HCT116 (cell line): Measurements from ENCODE around the gene KCNMB2. TPM values are rescaled to one million over a fixed set of nuclear protein-coding genes. Genes with fewer than 3 reads are reported as not detected.

Source experiments
- ATAC-seq: fragments of 200-7000 bp; cut with Tn5 transposase; 2 replicates; pipeline ENCODE4 v1.9.1; 2020; ENCODE audit warnings: mild to moderate bottlenecking, moderate library complexity
- BruUV-seq: library from RNA; stranded (reverse); fragments of 400-500 nt; replicated peaks from 2 replicates; lab custom pipeline; 2021; lab: Mats Ljungman, UMichigan
- CTCF ChIA-PET: fragments of 300-600 bp; sonication (Branson Sonifier 250); formaldehyde crosslinking; loops from one replicate; lab custom pipeline; 2021; ENCODE audit warnings: antibody characterized with exemption; lab: Charles Lee
- POLR2A ChIA-PET: fragments of 300-600, 350-600 bp; sonication (Branson Sonifier 250); formaldehyde crosslinking; loops from one replicate; lab custom pipeline; 2021; ENCODE audit warnings: antibody characterized with exemption; lab: Charles Lee
- RAD21 ChIA-PET, 2 experiments: fragments of 300-600 bp; sonication (Branson Sonifier 250); formaldehyde crosslinking; loops; one replicate each; lab custom pipeline; 2023; ENCODE audit warnings: low total read pairs in 2 of 2; ENCODE audit not compliant: uncharacterized antibody in 2 of 2, unreplicated experiment in 2 of 2, low non-redundant PET in 1 of 2; lab: Charles Lee
- DNase-seq: peaks from one replicate; pipeline ENCODE4 v3.0.0-alpha.2; 2010; ENCODE audit warnings: low read depth, low spot score
- H2AFZ ChIP-seq: fragments of 200-600 bp; shearing (Covaris generic), sonication (generic); 2 replicates; pipeline ENCODE4 v1.6.1; 2017; ENCODE audit warnings: low read depth, mixed run types, mixed read lengths, antibody characterized with exemption, low read length; ENCODE audit not compliant: poor library complexity, severe bottlenecking
- H3K27ac ChIP-seq: 2 replicates; pipeline ENCODE4 v1.5.1; 2012; ENCODE audit warnings: low read depth, low read length
- H3K27me3 ChIP-seq: fragments of 200-600 bp; sonication (generic); 2 replicates; pipeline ENCODE4 v1.6.1; 2016; ENCODE audit warnings: mixed run types, low read length, mixed read lengths; ENCODE audit not compliant: insufficient read depth
- H3K36me3 ChIP-seq, 2 experiments: fragments of 200-500 bp in 1 of 2; fragments of 200-600 bp in 1 of 2; sonication (Bioruptor generic) in 1 of 2; sonication (generic) in 1 of 2; 2 replicates each; pipeline versions ENCODE4 v1.5.1 to v1.6.1; 2014 to 2016; ENCODE audit warnings: low read length in 2 of 2, inconsistent platforms in 1 of 2, mixed read lengths in 1 of 2, mixed run types in 1 of 2; ENCODE audit not compliant: insufficient read depth in 2 of 2, control insufficient read depth in 1 of 2
- H3K4me1 ChIP-seq, 2 experiments: fragments of 200-600 bp in 1 of 2; sonication (generic) in 1 of 2; 2 replicates each; pipeline versions ENCODE4 v1.5.1 to v1.6.1; 2012 to 2017; ENCODE audit warnings: low read length in 2 of 2, inconsistent platforms in 1 of 2, mild to moderate bottlenecking in 1 of 2, mixed read lengths in 1 of 2, mixed run types in 1 of 2, moderate library complexity in 1 of 2; ENCODE audit not compliant: insufficient read depth in 2 of 2, control insufficient read depth in 1 of 2
- H3K4me2 ChIP-seq: fragments of 200-600 bp; sonication (generic); 2 replicates; pipeline ENCODE4 v1.6.1; 2017; ENCODE audit warnings: mixed run types, low read length, mixed read lengths
- H3K4me3 ChIP-seq, 2 experiments: fragments of 200-600 bp in 1 of 2; sonication (generic) in 1 of 2; replicated peaks in 1 of 2; 2 replicates each; pipeline ENCODE4 v1.5.1; 2011 to 2016; ENCODE audit warnings: low read length in 2 of 2, control low read depth in 1 of 2, low read depth in 1 of 2, mild to moderate bottlenecking in 1 of 2, mixed read lengths in 1 of 2, mixed run types in 1 of 2
- H3K79me2 ChIP-seq: fragments of 200-600 bp; sonication (generic); 2 replicates; pipeline ENCODE4 v1.6.1; 2017; ENCODE audit warnings: mild to moderate bottlenecking, mixed run types, low read length, moderate library complexity, mixed read lengths; ENCODE audit not compliant: insufficient read depth
- H3K9ac ChIP-seq: fragments of 200-600 bp; sonication (generic); 2 replicates; pipeline ENCODE4 v1.6.1; 2016; ENCODE audit warnings: low read length, mixed read lengths
- H3K9me2 ChIP-seq: fragments of 200-600 bp; sonication (generic), shearing (Covaris generic); 2 replicates; pipeline ENCODE4 v1.6.1; 2017; ENCODE audit warnings: mixed run types, mild to moderate bottlenecking, moderate library complexity; ENCODE audit not compliant: insufficient read depth
- H3K9me3 ChIP-seq, 2 experiments: fragments of 200-500 bp in 1 of 2; fragments of 200-600 bp in 1 of 2; sonication (Bioruptor generic) in 1 of 2; sonication (generic) in 1 of 2; 2 replicates each; pipeline ENCODE4 v1.6.1; 2014 to 2017; ENCODE audit warnings: low read length in 2 of 2, mixed read lengths in 2 of 2, inconsistent platforms in 1 of 2, low read depth in 1 of 2, mild to moderate bottlenecking in 1 of 2, mixed run types in 1 of 2, moderate library complexity in 1 of 2; ENCODE audit not compliant: control insufficient read depth in 1 of 2, insufficient read depth in 1 of 2
- H4K20me1 ChIP-seq: fragments of 200-600 bp; sonication (generic), shearing (Covaris generic); 2 replicates; pipeline ENCODE4 v1.6.1; 2017; ENCODE audit warnings: mixed run types, mild to moderate bottlenecking, moderate library complexity; ENCODE audit not compliant: insufficient read depth
- CEBPB ChIP-seq: IDR thresholded peaks from 2 replicates; pipeline ENCODE4 v1.6.1; 2012; ENCODE audit warnings: low read depth
- EZH2 ChIP-seq: fragments of 200-600 bp; sonication (generic); IDR thresholded peaks from 2 replicates; pipeline ENCODE4 v1.6.1; 2017; ENCODE audit warnings: antibody characterized with exemption, mixed run types
- FOSL1 ChIP-seq: IDR thresholded peaks from 2 replicates; pipeline ENCODE4 v1.6.1; 2012; ENCODE audit warnings: low read depth
- RAD21 ChIP-seq: IDR thresholded peaks from 2 replicates; pipeline ENCODE4 v1.6.1; 2012; ENCODE audit warnings: low read depth, mild to moderate bottlenecking
- SIN3A ChIP-seq: IDR thresholded peaks from 2 replicates; pipeline ENCODE4 v1.6.1; 2012; ENCODE audit warnings: low read depth
- SRF ChIP-seq: IDR thresholded peaks from 2 replicates; pipeline ENCODE4 v1.6.1; 2012; ENCODE audit warnings: low read depth
- TCF7L2 ChIP-seq: IDR thresholded peaks from 2 replicates; pipeline ENCODE4 v1.7.0; 2011; ENCODE audit warnings: borderline replicate concordance, inconsistent platforms; ENCODE audit not compliant: insufficient read depth, insufficient read length; ENCODE audit errors: extremely low read depth
- YY1 ChIP-seq: IDR thresholded peaks from 2 replicates; pipeline ENCODE4 v1.6.1; 2011; ENCODE audit warnings: low read length, low read depth, moderate library complexity, mild to moderate bottlenecking; ENCODE audit not compliant: insufficient replicate concordance; ENCODE audit errors: extremely low read depth
- ZNF274 ChIP-seq: fragments of 200-500 bp; sonication (Bioruptor generic); IDR thresholded peaks from 2 replicates; pipeline ENCODE4 v1.6.1; 2014; ENCODE audit warnings: mild to moderate bottlenecking, low read depth, low read length, inconsistent platforms
- intact Hi-C: fragments of 100-400 bp; cut with micrococcal nuclease; formaldehyde crosslinking; loops from 2 replicates; pipeline ENCODE4 v1.10.0; 2022
- total RNA-seq: library from RNA; stranded (reverse); gene quantifications from one replicate; pipeline ENCODE4 v1.2.1, GENCODE V29; 2021; ENCODE audit not compliant: unreplicated experiment
- TF ChIP-seq, protein P1 (sequence below): IDR thresholded peaks from 2 replicates; pipeline ENCODE4 v1.6.1; 2012
- TF ChIP-seq, protein P2 (sequence below), 3 experiments: fragments of 200-600 bp in 1 of 3; sonication (generic) in 1 of 3; IDR thresholded peaks in 2 of 3; conservative IDR thresholded peaks in 1 of 3; 2 replicates each; pipeline ENCODE4 v1.5.1; 2012 to 2017; ENCODE audit warnings: low read depth in 2 of 3, low read length in 2 of 3, antibody characterized with exemption in 1 of 3, borderline replicate concordance in 1 of 3, control low read depth in 1 of 3, mild to moderate bottlenecking in 1 of 3, mixed read lengths in 1 of 3, mixed run types in 1 of 3, moderate library complexity in 1 of 3; ENCODE audit not compliant: insufficient read depth in 1 of 3

KCNMB2 gene
- total RNA-seq, 1 experiment from 2014 or later, result not detected

DNA sequence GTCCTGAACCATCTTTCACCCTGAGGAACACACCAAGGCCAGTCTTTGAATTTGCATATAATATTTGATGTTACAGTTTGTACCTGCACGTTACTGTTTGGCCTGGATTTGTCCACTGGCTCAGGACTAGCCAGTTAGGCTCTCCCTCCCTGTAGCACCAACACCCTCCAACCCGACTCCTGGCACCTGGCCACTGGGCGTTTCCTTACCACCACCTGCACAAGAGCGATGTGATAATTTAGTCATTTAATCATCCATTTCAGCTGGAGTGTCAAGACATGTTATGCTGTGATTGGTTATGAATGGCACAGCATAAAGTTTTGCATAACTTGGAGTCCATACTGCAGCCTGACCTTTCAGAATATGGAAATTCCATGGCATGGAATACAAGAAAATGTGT, 242.4 kb downstream of the KCNMB2 start:
- Histone ChIP-seq H2AFZ (no peak overlapping the region), H3K79me2 (no peaks in the 10 kb centered on the region), H3K9ac (no peak overlapping the region), H4K20me1 (no peaks in the 10 kb centered on the region), H3K36me3 (no peaks in the 10 kb centered on the region), H3K27me3 (no peaks in the 10 kb centered on the region), H3K4me2 (no peak overlapping the region), H3K9me2 (no peaks in the 10 kb centered on the region), H3K4me3 (no peak overlapping the region), H3K27ac (no peak overlapping the region), H3K9me3 (no peaks in the 10 kb centered on the region), H3K4me1 (peaks cover 0 to 9% of the 10 kb centered on the region in 2 experiments; a peak in 3 of 4 replicates)
- no peak for ATAC-seq
- intact Hi-C loops, result no loop called here
- no peak for DNase-seq
- TF ChIP-seq YY1 (no peak), ZNF274 (no peak), CEBPB (no peak), FOSL1 (no peak), RAD21 (no peak), EZH2 (no peak), SIN3A (no peak), SRF (no peak), TCF7L2 (no peak)
- TF ChIP-seq, protein P1, sequence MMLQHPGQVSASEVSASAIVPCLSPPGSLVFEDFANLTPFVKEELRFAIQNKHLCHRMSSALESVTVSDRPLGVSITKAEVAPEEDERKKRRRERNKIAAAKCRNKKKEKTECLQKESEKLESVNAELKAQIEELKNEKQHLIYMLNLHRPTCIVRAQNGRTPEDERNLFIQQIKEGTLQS, result no peak
- TF ChIP-seq, protein P2, sequence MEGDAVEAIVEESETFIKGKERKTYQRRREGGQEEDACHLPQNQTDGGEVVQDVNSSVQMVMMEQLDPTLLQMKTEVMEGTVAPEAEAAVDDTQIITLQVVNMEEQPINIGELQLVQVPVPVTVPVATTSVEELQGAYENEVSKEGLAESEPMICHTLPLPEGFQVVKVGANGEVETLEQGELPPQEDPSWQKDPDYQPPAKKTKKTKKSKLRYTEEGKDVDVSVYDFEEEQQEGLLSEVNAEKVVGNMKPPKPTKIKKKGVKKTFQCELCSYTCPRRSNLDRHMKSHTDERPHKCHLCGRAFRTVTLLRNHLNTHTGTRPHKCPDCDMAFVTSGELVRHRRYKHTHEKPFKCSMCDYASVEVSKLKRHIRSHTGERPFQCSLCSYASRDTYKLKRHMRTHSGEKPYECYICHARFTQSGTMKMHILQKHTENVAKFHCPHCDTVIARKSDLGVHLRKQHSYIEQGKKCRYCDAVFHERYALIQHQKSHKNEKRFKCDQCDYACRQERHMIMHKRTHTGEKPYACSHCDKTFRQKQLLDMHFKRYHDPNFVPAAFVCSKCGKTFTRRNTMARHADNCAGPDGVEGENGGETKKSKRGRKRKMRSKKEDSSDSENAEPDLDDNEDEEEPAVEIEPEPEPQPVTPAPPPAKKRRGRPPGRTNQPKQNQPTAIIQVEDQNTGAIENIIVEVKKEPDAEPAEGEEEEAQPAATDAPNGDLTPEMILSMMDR (IDR thresholded peaks at IDR 0.05 in 2 of 3, conservative IDR thresholded peaks at IDR 0.05 in 1 of 3; ENCODE audit: borderline replicate concordance in 1 of 3, insufficient read depth in 1 of 3, low read depth in 2 of 3, low read length in 2 of 3), result no peak
- ChIA-PET POLR2A (no interaction called here), CTCF (no interaction called here), RAD21 (no interaction called here)
- BruUV-seq, result no TSS peak
